Esophagus (tissue), 2 donors: ENCODE measurements around the gene FAM240A. TPM values are rescaled to one million over a fixed set of nuclear protein-coding genes. Genes with fewer than 3 reads are reported as not detected.

ENCODE experiments used
- H3K27ac ChIP-seq, 2 donors: one replicate each; pipeline ENCODE4 v1.5.1; 2013; ENCODE audit warnings: low read depth in 2 of 2, mild to moderate bottlenecking in 2 of 2, inconsistent platforms in 1 of 2, low read length in 1 of 2, moderate library complexity in 1 of 2
- H3K27me3 ChIP-seq, 2 donors: one replicate each; pipeline ENCODE4 v1.6.1; 2013; ENCODE audit warnings: low read length in 2 of 2, control low read depth in 1 of 2, mild to moderate bottlenecking in 1 of 2; ENCODE audit not compliant: insufficient read depth in 2 of 2, control insufficient read depth in 1 of 2
- H3K36me3 ChIP-seq, 2 donors: one replicate each; pipeline ENCODE4 v1.6.1; 2013; ENCODE audit warnings: low read length in 1 of 2; ENCODE audit not compliant: control insufficient read depth in 2 of 2, insufficient read depth in 2 of 2
- H3K4me1 ChIP-seq, 2 donors: one replicate each; pipeline ENCODE4 v1.6.1; 2013; ENCODE audit warnings: low read length in 1 of 2; ENCODE audit not compliant: control insufficient read depth in 2 of 2, insufficient read depth in 2 of 2
- H3K4me3 ChIP-seq, 2 donors: one replicate each; pipeline ENCODE4 v1.5.1; 2013; ENCODE audit warnings: low read length in 2 of 2, mild to moderate bottlenecking in 2 of 2, low read depth in 1 of 2, moderate library complexity in 1 of 2
- H3K9me3 ChIP-seq, 2 donors: one replicate each; pipeline ENCODE4 v1.6.1; 2013; ENCODE audit warnings: mild to moderate bottlenecking in 2 of 2, low read depth in 1 of 2, low read length in 1 of 2, moderate library complexity in 1 of 2; ENCODE audit not compliant: control insufficient read depth in 2 of 2, insufficient read depth in 1 of 2
- WGBS, 2 donors: extraction: QIAGEN DNeasy Blood & Tissue Kit; methylation state at CpG; one replicate each; pipeline ENCODE4 v1.1.7; 2013; 5-methylcytosine and 5-hydroxymethylcytosine counted together
- polyA plus RNA-seq, 2 donors: library from polyadenylated mRNA; stranded (reverse); fragments of 200-250 nt; gene quantifications; one replicate each; pipeline ENCODE4 v1.2.3, GENCODE V29; 2013
- donor health status: healthy with polysubstance abuse.
- donor health status: Bipolar disorder and iron deficiency.

Gene FAM240A
- polyA plus RNA-seq, 2 donors, result not detected

GRCh38 chr3:46665763-46666452 lies 53.6 kb downstream of the FAM240A start:
- Histone ChIP-seq H3K9me3 (no peaks in the 10 kb centered on the region), H3K27ac (no peak overlapping the region), H3K4me1 (peaks cover 0 to 9% of the 10 kb centered on the region in 2 donors), H3K36me3 (peaks cover 0 to 8% of the 10 kb centered on the region in 2 donors), H3K4me3 (no peak overlapping the region), H3K27me3 (no peaks in the 10 kb centered on the region)
- 80 to 81% methylated on average over 9 of the region's 9 CpGs for WGBS, 2 donors

- WGBS, 2 donors, result 49 to 62% methylated on average over 7 of the region's 7 CpGs
- H3K27ac ChIP-seq, result no peak overlapping the region
- H3K4me3 ChIP-seq, result no peak overlapping the region
- peaks cover 0 to 13% of the 10 kb centered on the region in 2 donors for H3K36me3 ChIP-seq
- H3K9me3 ChIP-seq, result no peaks in the 10 kb centered on the region
- peaks cover 0 to 4% of the 10 kb centered on the region in 2 donors for H3K4me1 ChIP-seq
- no peaks in the 10 kb centered on the region for H3K27me3 ChIP-seq
These were observed 54.1 kb downstream of the FAM240A start for GRCh38 chr3:46666453-46666845.

GRCh38 chr3:46667061-46667621 lies 54.8 kb downstream of the FAM240A start:
- no peak overlapping the region for H3K27ac ChIP-seq
- peaks cover 0 to 4% of the 10 kb centered on the region in 2 donors for H3K4me1 ChIP-seq
- no peak overlapping the region for H3K4me3 ChIP-seq
- H3K27me3 ChIP-seq, result no peaks in the 10 kb centered on the region
- H3K9me3 ChIP-seq, result no peaks in the 10 kb centered on the region
- 78 to 86% methylated on average over 8 of the region's 8 CpGs for WGBS, 2 donors
- H3K36me3 ChIP-seq, result peaks cover 0 to 20% of the 10 kb centered on the region in 2 donors

- Histone ChIP-seq H3K9me3 (no peaks in the 10 kb centered on the region), H3K4me3 (no peak overlapping the region), H3K4me1 (peaks cover 0 to 2% of the 10 kb centered on the region in 2 donors), H3K36me3 (peaks cover 0 to 20% of the 10 kb centered on the region in 2 donors), H3K27me3 (no peaks in the 10 kb centered on the region), H3K27ac (no peak overlapping the region)
- WGBS, 2 donors, result 87 to 91% methylated on average over 9 of the region's 9 CpGs
These were observed 55.3 kb downstream of the FAM240A start for GRCh38 chr3:46667657-46668056.

GRCh38 chr3:46668116-46668515 lies 55.8 kb downstream of the FAM240A start:
- H3K4me1 ChIP-seq, result no peaks in the 10 kb centered on the region
- WGBS, 2 donors, result 64 to 66% methylated on average over 8 of the region's 8 CpGs
- no peaks in the 10 kb centered on the region for H3K27me3 ChIP-seq

GRCh38 chr3:46668591-46668990 lies 56.3 kb downstream of the FAM240A start:
- whole genome bisulfite sequencing, 2 donors, result 78 to 79% methylated on average over 2 of the region's 2 CpGs
- Histone ChIP-seq H3K9me3 (no peaks in the 10 kb centered on the region), H3K36me3 (peaks cover 3 to 27% of the 10 kb centered on the region in 2 donors), H3K27me3 (no peaks in the 10 kb centered on the region), H3K4me3 (no peak overlapping the region), H3K27ac (no peak overlapping the region), H3K4me1 (no peaks in the 10 kb centered on the region)

More at GRCh38 chr3:46668116-46668515, 55.8 kb downstream of the FAM240A start:
- H3K9me3 ChIP-seq, result no peaks in the 10 kb centered on the region
- no peak overlapping the region for H3K4me3 ChIP-seq
- H3K36me3 ChIP-seq, result peaks cover 0 to 22% of the 10 kb centered on the region in 2 donors
- H3K27ac ChIP-seq, result no peak overlapping the region

- 74 to 77% methylated on average over 9 of the region's 9 CpGs for WGBS, 2 donors
These were observed 57.1 kb downstream of the FAM240A start for GRCh38 chr3:46669191-46669999.

GRCh38 chr3:46670000-46670890 lies 57.9 kb downstream of the FAM240A start:
- Histone ChIP-seq H3K36me3 (peaks cover 14 to 43% of the 10 kb centered on the region in 2 donors), H3K4me3 (no peak overlapping the region), H3K27me3 (no peaks in the 10 kb centered on the region), H3K4me1 (no peaks in the 10 kb centered on the region), H3K9me3 (no peaks in the 10 kb centered on the region), H3K27ac (no peak overlapping the region)
- 82 to 85% methylated on average over 17 of the region's 17 CpGs for WGBS, 2 donors

More at GRCh38 chr3:46669191-46669999, 57.1 kb downstream of the FAM240A start:
- Histone ChIP-seq H3K36me3 (peaks cover 11 to 35% of the 10 kb centered on the region in 2 donors), H3K9me3 (no peaks in the 10 kb centered on the region), H3K27ac (no peak overlapping the region), H3K27me3 (no peaks in the 10 kb centered on the region), H3K4me3 (no peak overlapping the region), H3K4me1 (no peaks in the 10 kb centered on the region)

GRCh38 chr3:46670891-46671427 lies 58.6 kb downstream of the FAM240A start:
- Histone ChIP-seq H3K9me3 (no peaks in the 10 kb centered on the region), H3K4me1 (no peaks in the 10 kb centered on the region), H3K27me3 (no peaks in the 10 kb centered on the region), H3K4me3 (no peak overlapping the region), H3K36me3 (peaks cover 17 to 50% of the 10 kb centered on the region in 2 donors), H3K27ac (no peak overlapping the region)
- 94 to 96% methylated on average over 4 of the region's 4 CpGs for WGBS, 2 donors
